Prostate gland (tissue), 2 donors: ENCODE measurements around the gene ATF6. TPM values are rescaled to one million over a fixed set of nuclear protein-coding genes. Genes with fewer than 3 reads are reported as not detected.
A peak's percentile ranks its signal among the peaks of the same experiment; 100 is the strongest.

ENCODE experiments used
- DNase-seq: peaks from one replicate; pipeline ENCODE4 v3.0.0-alpha.2; 2019; ENCODE audit warnings: low spot score
- H3K27ac ChIP-seq, 2 donors: fragments of 200-600 bp; sonication (generic); 2 replicates each; pipeline ENCODE4 v1.5.1; 2017 to 2019
- H3K27me3 ChIP-seq: fragments of 200-600 bp; sonication (generic); replicated peaks from 2 replicates; pipeline ENCODE4 v1.5.1; 2019; ENCODE audit not compliant: insufficient read depth
- H3K36me3 ChIP-seq, 2 donors: fragments of 200-600 bp; sonication (generic); 1 replicate in 1 of 2; 2 replicates in 1 of 2; pipeline versions ENCODE4 v1.5.1 to v1.8.1; 2017 to 2019
- H3K4me1 ChIP-seq: fragments of 200-600 bp; sonication (generic); replicated peaks from 2 replicates; pipeline ENCODE4 v1.5.1; 2019
- H3K4me3 ChIP-seq, 2 donors: fragments of 200-600 bp; sonication (generic); 2 replicates each; pipeline ENCODE4 v1.5.1; 2017 to 2019
- H3K9me3 ChIP-seq: fragments of 200-600 bp; sonication (generic); 2 replicates; pipeline ENCODE4 v1.5.1; 2017
- POLR2A ChIP-seq: fragments of 450-650 bp; IDR thresholded peaks from one replicate; pipeline ENCODE4 v1.6.1; 2016; ENCODE audit warnings: antibody characterized with exemption, mild to moderate bottlenecking
- POLR2AphosphoS5 ChIP-seq: sonication (generic); formaldehyde crosslinking; IDR thresholded peaks from one replicate; pipeline ENCODE4 v1.6.1; 2017; ENCODE audit warnings: antibody characterized with exemption
- WGBS: methylation state at CpG from one replicate; pipeline ENCODE4 v1.1.5; 2018; 5-methylcytosine and 5-hydroxymethylcytosine counted together
- intact Hi-C: fragments of 100-400 bp; cut with DNase I; formaldehyde crosslinking; loops from one replicate; pipeline ENCODE4 v1.14.2; 2022
- total RNA-seq, 2 donors: library from RNA; depleted of rRNA; stranded (reverse); fragments of >200 nt; gene quantifications; one replicate each; pipeline ENCODE4 v1.1.0, GENCODE V29; 2016
- TF ChIP-seq, protein P1 (sequence below), 4 experiments: fragments of 200-600 bp in 2 of 4; fragments of 450-650 bp in 2 of 4; sonication (generic) in 2 of 4; IDR thresholded peaks; 1 replicate in 3 of 4; 2 replicates in 1 of 4; pipeline ENCODE4 v1.5.1; 2016 to 2019; ENCODE audit warnings: antibody characterized with exemption in 4 of 4, mild to moderate bottlenecking in 2 of 4, moderate library complexity in 2 of 4

The ATF6 gene
- total RNA-seq, 2 donors from 2014 or later: 34.6 to 38.9 TPM

DNA sequence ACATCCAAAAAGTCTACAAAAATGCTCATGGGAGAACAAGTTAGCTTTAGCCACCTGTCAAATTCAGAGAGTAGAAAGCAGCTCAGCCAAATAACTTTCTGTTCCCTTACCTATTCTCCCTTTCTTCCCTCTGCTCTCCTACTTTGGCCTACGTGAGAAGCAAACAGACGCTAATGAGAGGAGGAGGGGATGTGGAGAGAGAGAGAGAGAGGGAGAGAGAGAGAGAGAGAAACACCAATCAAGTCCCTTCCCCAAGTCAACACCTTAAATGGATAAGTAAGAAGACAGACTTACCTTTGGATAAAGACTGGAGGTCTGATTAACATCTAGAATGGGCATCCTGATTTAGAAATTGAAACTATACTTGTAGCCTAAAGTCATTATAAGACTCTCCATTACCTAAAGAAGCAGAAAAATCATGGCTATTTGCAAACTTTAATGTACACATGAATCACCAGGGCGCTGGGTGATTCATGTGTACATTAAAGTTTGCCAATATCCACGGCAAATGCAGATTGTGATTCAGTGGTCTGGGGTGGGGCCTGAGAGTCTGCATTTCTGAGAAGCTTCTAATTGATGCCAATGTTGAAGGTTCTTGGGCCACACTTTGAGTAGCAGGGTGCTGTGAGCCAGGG is 29.7 kb upstream of the ATF6 start:
- TF ChIP-seq POLR2AphosphoS5 (no peak), POLR2A (no peak)
- TF ChIP-seq, protein P1, sequence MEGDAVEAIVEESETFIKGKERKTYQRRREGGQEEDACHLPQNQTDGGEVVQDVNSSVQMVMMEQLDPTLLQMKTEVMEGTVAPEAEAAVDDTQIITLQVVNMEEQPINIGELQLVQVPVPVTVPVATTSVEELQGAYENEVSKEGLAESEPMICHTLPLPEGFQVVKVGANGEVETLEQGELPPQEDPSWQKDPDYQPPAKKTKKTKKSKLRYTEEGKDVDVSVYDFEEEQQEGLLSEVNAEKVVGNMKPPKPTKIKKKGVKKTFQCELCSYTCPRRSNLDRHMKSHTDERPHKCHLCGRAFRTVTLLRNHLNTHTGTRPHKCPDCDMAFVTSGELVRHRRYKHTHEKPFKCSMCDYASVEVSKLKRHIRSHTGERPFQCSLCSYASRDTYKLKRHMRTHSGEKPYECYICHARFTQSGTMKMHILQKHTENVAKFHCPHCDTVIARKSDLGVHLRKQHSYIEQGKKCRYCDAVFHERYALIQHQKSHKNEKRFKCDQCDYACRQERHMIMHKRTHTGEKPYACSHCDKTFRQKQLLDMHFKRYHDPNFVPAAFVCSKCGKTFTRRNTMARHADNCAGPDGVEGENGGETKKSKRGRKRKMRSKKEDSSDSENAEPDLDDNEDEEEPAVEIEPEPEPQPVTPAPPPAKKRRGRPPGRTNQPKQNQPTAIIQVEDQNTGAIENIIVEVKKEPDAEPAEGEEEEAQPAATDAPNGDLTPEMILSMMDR (IDR thresholded peaks at IDR 0.05): no peak
- no peak for DNase-seq
- Histone ChIP-seq H3K4me3 (no peak overlapping the region), H3K9me3 (no peaks in the 10 kb centered on the region), H3K4me1 (no peaks in the 10 kb centered on the region), H3K27ac (no peak overlapping the region), H3K36me3 (no peaks in the 10 kb centered on the region), H3K27me3 (no peaks in the 10 kb centered on the region)
- WGBS: 60% methylated on average over 4 of the region's 4 CpGs
- intact Hi-C loops: no loop called here

DNA sequence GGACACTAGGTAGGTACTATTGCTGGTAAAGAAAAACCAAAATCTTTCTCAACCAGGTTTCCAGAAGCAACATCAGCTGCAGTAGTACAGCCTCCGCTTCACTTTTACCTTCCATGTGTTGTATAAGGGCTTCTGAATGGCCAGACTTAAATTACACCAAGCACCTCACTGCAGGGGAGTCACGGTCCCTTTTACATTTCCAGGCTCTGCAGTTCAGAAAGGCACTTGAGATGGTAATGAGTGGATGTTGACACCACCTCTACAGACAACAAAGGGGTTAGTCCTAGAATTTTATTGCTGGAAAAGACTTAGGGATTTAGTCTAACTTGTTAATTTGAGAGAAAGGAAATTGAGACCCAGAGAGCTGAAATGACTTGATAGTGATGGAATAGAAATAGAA is 28.5 kb upstream of the ATF6 start:
- H3K27ac ChIP-seq: no peak overlapping the region
- TF ChIP-seq POLR2AphosphoS5 (no peak), POLR2A (no peak)
- TF ChIP-seq, protein P1 (IDR thresholded peaks at IDR 0.05): no peak
- DNase-seq: no peak
- intact Hi-C loops: no loop called here
- H3K4me1 ChIP-seq: no peaks in the 10 kb centered on the region
- H3K4me3 ChIP-seq: no peak overlapping the region
- no peaks in the 10 kb centered on the region for H3K9me3 ChIP-seq
- WGBS: 47% methylated on average over 2 of the region's 2 CpGs
- no peaks in the 10 kb centered on the region for H3K27me3 ChIP-seq
- no peaks in the 10 kb centered on the region for H3K36me3 ChIP-seq

DNA sequence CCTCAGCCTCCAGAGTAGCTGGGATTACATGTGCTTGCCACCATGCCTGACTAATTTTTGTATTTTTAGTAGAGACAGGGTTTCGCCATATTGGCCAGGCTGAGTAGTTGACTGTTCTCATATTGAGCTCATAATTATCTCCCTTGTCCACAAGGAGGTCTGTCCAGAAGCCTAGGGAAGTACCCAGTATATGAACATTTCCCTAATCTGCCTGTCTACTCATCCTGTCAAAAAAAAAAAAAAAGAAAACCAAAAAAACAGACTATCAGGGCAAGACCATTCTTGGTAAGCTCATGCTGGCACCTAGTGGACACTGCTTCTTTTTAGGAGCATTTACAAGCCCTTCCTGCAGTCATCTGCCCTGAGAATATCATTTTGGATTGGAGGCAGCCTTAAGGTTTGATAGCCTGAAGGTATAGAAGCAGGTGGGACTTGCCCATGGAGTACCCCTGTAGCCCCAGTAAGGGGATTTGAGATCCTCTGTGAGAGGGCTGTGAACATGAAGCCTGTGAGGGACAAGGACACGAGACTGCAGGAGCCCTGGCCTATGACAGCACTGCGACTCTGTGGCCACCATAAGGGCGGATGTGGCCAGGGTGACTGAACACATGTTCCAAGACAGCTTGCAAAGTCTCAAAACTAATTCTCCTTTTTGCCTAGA is 27.4 kb upstream of the ATF6 start:
- 74% methylated on average over 4 of the region's 4 CpGs for WGBS
- no peaks in the 10 kb centered on the region for H3K36me3 ChIP-seq
- intact Hi-C loops: no loop called here
- no peak for TF ChIP-seq POLR2A
- TF ChIP-seq, protein P1 (IDR thresholded peaks at IDR 0.05): peak in 2 of 4 experiments; percentile 23 to 24
- no peaks in the 10 kb centered on the region for H3K27me3 ChIP-seq
- no peak for DNase-seq
- no peak overlapping the region for H3K4me3 ChIP-seq
- no peaks in the 10 kb centered on the region for H3K9me3 ChIP-seq
- no peak overlapping the region for H3K27ac ChIP-seq
- no peaks in the 10 kb centered on the region for H3K4me1 ChIP-seq

DNA sequence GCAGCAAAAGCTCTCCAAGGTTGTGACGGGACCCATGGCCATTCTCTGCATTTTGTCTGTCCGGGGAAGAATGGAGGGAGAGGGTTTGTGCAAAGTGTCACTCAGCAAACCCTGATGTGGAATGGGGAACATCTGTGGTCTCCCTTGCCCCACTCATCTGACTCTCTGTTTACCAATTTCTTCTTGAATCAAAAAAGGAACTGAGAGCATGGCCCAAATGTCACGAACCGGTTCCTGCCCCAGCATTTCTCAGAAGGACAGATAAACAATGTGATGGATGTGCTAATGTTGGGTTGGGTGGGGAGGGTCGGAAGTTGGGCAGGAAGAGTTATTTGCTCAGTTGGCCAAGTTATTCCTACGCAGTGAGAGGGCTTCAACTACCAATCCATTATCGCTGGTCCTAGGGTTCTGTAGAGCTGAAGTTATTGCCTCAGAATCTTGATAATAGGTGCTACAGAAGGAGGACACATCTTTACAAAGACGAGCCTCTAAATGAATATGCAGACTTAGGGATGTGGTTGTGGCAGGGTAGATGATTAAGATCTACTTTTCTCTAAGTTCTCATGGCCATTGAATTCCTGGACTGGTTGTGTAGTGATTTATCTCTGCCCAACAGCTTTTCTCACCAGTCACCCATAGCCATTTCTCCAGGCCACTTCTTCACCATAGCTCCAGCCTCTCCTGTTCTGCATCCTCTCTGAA is 26.1 kb upstream of the ATF6 start:
- no peaks in the 10 kb centered on the region for H3K36me3 ChIP-seq
- 65% methylated on average over 8 of the region's 8 CpGs for WGBS
- no peaks in the 10 kb centered on the region for H3K9me3 ChIP-seq
- TF ChIP-seq POLR2AphosphoS5: no peak
- TF ChIP-seq, protein P1 (IDR thresholded peaks at IDR 0.05): no peak
- no peak for TF ChIP-seq POLR2A
- no peak overlapping the region for H3K4me3 ChIP-seq
- H3K27ac ChIP-seq: no peak overlapping the region
- H3K4me1 ChIP-seq: no peaks in the 10 kb centered on the region
- no peak for DNase-seq
- H3K27me3 ChIP-seq: no peaks in the 10 kb centered on the region
- intact Hi-C loops: no loop called here
